HEK293T (cell line): ENCODE measurements around the gene GALNT11.

Source experiments
- ARNT ChIP-seq: fragments of 450-650 bp; IDR thresholded peaks from 2 replicates; pipeline ENCODE4 v1.6.1; 2017; ENCODE audit warnings: mild to moderate bottlenecking
- BHLHE40 ChIP-seq: fragments of 450-650 bp; IDR thresholded peaks from 2 replicates; pipeline ENCODE4 v1.6.1; 2016; ENCODE audit warnings: mild to moderate bottlenecking, moderate library complexity, borderline replicate concordance
- ELF4 ChIP-seq: fragments of 450-650 bp; IDR thresholded peaks from 2 replicates; pipeline ENCODE4 v1.6.1; 2017; ENCODE audit warnings: antibody characterized with exemption
- FOXA1 ChIP-seq: fragments of 450-650 bp; IDR thresholded peaks from 2 replicates; pipeline ENCODE4 v1.6.1; 2016; ENCODE audit warnings: mild to moderate bottlenecking
- FOXM1 ChIP-seq: fragments of 450-650 bp; IDR thresholded peaks from 2 replicates; pipeline ENCODE4 v1.6.1; 2017; ENCODE audit warnings: mild to moderate bottlenecking, borderline replicate concordance
- HDGF ChIP-seq: fragments of 450-650 bp; IDR thresholded peaks from 2 replicates; pipeline ENCODE4 v1.6.1; 2017; ENCODE audit warnings: antibody characterized with exemption, borderline replicate concordance
- L3MBTL2 ChIP-seq: fragments of 450-650 bp; conservative IDR thresholded peaks from 2 replicates; pipeline ENCODE4 v1.6.1; 2016; ENCODE audit warnings: mild to moderate bottlenecking
- LEF1 ChIP-seq: fragments of 450-650 bp; IDR thresholded peaks from 2 replicates; pipeline ENCODE4 v1.6.1; 2017; ENCODE audit warnings: mild to moderate bottlenecking, borderline replicate concordance
- SP1 ChIP-seq: fragments of 450-650 bp; IDR thresholded peaks from 2 replicates; pipeline ENCODE4 v1.6.1; 2017
- SUZ12 ChIP-seq: fragments of 450-650 bp; IDR thresholded peaks from 2 replicates; pipeline ENCODE4 v1.6.1; 2016; ENCODE audit warnings: mild to moderate bottlenecking

DNA sequence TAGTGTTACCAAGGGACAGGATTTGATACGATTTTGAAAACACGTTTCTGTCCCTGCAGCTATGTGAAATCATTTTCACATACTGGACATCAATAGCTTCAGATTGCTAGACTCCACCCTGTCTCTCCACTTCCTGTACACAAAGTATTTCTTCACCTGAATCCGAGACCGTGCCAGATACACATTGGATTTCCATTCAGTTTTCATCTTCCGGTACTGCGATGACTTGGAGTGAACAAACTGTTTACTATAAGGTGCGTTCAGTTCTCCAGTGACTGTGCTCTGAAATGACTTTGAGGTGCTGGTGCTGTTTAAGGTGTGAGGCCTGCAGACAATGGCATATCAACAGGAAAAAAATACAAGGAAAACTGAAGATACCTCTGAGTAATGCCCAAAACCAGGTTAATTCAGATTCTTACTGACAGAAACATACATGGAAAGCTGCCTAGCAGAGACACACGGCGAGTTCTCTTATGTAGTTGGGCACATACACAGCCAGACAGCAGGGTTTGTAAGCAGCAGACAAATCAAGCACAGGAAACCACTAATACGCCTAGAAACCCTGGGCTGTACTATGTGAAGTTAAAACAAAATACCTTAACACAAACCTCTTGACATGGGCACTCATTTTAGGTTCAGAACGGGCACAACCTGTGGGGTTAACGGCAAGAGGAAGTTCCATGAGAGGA, 119.2 kb downstream of the GALNT11 start:
- TF ChIP-seq FOXM1 = no peak
- no peak for TF ChIP-seq SUZ12
- TF ChIP-seq HDGF = no peak
- no peak for TF ChIP-seq FOXA1
- TF ChIP-seq ELF4 = no peak
- no peak for TF ChIP-seq SP1
- TF ChIP-seq BHLHE40 = no peak
- no peak for TF ChIP-seq LEF1
- no peak for TF ChIP-seq ARNT
- TF ChIP-seq L3MBTL2 = no peak
